RPMI7951 (cell line): ENCODE measurements around the gene STAP1. TPM values are rescaled to one million over a fixed set of nuclear protein-coding genes. Genes with fewer than 3 reads are reported as not detected.

Source experiments
- DNase-seq: peaks from one replicate; pipeline ENCODE4 v3.0.0-alpha.2; 2012; ENCODE audit warnings: low read depth
- total RNA-seq: library from RNA; depleted of rRNA; stranded (reverse); fragments of >200 nt; shearing (Covaris generic); gene quantifications from 2 replicates; pipeline ENCODE4 v1.2.3, GENCODE V29; 2014

The STAP1 gene
- total RNA-seq, 1 experiment from 2014 or later = not detected

DNA sequence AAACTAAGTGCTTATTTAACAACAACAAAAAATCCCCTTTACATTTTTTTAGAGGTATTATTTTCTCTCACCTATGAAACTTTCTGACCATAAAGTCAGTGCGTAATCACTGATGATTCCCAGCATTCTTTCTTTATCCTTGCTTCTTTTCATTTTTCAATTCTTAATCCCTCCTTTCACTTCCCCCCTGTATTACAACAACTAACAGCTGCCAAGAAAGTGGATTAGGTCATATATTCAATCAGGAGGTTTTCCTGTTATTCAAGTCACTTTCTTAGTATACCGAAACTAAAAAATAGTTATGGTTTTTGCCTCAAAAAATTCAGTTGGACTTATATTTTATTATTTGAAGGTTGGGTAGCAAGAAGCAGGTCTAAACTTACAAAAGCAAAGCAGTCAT, 2.1 kb upstream of the STAP1 start:
- no peak for DNase-seq

DNA sequence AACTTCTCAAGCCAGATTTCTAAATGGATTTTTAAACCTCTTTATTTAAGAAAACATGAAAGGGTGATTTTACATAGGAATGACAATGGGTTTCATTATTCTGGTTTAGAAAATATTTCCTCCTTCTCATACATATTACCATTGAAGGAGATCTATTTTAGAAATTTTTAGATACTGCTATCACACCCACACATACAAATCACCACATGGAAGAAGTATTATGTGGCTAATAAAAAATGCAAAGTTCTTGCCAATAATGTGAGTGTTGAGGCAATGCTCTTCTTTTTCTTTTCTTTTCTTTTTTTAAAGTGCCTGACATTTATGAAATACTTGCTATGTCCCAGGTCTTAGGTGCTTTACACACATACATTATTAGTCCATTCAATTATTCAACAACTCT, 6.8 kb downstream of the STAP1 start:
- DNase-seq = no peak

DNA sequence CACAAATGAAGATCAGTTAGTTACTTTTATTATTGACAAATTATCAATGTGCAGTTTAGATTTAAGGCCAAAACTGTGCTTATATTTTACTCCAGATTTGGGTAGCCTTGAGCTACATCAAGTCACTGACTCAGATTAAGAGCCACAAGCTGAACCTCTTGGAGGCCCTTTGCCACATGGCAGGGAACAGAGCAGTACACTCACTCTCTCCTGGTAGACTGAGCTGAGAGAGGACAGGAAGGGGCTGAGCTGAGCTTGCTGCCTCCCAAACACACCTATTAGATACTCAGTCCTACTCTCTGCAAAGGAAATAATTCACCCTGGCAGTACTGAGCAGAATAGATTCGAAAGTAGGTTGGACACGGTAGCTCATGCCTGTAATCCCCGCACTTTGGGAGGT, 7.8 kb downstream of the STAP1 start:
- DNase-seq = no peak

DNA sequence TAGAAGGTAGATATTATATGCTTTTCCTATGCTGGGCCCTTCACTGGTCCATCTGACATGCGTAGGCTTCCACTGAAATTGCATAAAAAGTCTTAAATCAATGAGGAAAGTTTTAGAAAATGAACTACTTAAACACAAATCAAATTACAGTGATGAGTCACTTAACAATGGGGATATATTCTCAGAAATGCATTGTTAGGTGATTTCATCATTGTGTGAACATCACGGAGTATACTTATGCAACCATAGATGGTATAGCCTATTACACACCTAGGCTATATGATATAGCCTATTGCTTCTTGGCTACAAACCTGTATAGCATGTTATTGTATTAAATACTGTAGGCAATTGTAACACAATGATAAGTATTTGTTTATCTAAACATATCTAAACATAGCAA, 10.3 kb downstream of the STAP1 start:
- no peak for DNase-seq

DNA sequence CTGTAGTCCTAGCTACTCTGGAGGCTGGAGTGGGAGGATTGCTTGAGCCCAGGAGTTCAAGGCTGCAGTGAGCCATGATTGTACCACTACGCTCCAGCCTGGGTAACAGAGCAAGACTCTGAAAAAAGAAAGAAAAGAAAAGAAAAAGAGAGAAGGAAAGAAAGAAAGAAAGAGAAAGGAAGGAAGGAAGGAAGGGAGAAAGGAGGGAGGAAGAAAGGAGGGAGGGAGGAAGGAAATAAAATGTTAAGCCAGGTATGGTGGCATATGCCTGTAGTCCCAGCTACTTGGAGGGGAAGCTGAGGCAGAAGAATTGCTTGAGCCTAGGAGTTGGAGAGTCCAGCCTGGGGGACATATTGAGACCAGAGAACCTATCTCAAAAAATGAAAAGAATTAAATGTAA, 12.0 kb downstream of the STAP1 start:
- no peak for DNase-seq

DNA sequence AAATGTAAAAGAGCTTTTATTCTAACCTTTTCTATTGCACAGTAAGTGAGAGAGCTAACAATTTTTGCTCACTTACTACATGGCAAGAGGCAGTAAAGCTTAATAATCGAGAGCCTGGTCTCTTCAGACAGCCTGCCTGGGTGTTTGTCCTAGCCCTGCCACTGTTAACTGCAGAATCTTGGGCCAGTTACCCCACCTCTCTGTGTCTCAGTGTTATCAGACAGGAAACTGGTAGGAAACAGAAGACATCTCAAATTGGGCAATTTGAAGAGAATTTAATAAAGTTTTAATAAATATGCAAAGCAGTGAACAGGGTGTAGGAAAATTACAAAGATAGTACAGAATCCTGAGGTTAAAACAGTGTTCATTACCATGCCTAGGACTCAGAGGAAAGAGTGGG, 13.4 kb downstream of the STAP1 start:
- DNase-seq = no peak

DNA sequence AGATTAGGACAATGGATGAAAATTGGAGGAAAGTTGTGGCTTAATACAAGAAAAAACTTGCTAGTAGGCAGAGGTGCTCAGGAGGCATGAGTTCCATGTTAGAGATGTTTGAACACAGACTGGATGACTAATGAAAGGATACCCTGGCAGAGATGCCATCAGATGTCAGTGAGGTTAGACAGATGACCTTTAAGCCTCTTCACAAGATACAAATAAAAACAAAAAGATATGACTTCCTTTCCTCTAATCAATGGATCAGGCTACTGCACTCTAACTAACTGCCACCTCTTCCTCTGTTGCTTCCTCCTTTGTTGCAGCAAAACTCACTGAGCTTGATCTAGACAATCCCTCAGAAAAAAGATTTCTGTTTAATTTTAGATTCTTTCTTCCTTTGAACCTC, 14.7 kb downstream of the STAP1 start:
- DNase-seq = no peak

DNA sequence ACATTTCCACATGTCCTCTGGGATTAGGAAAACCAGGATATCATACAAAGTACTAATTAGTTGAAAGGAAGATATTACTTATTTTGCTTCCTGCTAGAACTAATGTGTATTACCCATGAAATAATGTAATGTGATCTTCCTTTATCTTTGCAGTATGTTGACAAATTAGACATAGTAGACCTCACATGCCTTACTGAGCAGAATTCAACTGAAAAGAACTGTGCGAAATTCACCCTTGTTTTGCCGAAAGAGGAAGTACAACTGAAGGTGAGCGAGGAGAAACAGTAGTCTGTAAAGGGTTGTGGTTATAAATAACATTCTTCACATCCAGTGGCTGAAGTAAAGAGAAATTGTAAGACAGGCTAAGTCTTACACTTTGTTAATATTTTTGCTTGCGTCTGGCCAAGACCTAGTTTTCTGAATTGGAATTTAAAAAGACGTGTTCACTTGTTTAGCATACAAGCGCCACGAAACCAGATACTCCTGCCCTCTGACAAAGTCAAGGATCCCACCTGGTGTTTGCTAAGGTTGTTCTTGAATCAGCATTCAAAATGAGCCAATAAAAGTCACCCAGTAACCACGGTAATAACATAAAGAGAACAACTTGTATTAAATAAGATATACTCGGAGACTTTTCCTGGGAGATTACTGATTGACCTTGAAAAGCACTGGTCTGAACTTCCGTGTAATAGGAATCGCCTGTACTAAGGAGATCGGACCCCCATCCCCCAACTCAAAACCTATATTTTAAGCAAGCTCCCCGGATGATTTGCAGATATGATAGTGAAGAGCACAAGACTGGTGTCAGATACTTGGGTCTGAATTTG, 16.9 kb downstream of the STAP1 start:
- no peak for DNase-seq

DNA sequence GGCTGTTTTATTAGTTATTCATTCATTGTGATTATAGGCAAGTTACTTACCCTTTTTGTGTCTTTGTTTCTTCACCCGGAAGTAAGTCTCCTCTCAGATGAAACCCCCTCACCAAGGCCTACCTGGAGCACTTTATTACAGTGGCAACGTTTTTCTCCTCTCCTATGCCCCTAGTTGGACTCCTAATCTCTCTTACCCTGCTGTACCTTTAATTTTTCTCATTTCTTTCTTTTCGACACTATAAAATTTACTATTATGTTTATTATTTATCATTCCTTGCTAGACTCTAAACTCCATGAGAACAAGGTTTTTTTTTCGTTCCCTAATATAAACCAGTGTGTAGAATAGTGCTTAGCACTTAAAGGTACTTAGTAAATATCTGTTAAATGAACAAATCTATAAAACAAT, 17.5 kb downstream of the STAP1 start:
- DNase-seq = no peak

DNA sequence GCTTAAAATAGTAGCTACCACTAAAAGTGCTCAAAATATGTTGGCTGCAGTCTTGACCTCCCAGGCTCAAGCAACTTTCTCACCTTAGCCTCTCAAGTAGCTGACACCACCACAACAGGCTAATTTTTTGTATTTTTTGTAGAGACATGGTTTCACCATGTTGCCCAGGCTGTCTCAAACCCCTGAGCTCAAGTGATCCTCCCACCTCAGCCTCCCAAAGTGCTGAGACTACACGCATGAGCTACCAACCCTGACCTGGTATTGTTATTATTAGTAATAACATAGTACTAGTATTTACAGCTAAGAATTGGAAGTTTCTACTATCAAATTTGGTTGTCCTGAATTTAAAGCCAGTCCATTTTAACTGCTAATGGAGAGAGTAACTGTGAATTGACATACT, 18.0 kb downstream of the STAP1 start:
- no peak for DNase-seq

DNA sequence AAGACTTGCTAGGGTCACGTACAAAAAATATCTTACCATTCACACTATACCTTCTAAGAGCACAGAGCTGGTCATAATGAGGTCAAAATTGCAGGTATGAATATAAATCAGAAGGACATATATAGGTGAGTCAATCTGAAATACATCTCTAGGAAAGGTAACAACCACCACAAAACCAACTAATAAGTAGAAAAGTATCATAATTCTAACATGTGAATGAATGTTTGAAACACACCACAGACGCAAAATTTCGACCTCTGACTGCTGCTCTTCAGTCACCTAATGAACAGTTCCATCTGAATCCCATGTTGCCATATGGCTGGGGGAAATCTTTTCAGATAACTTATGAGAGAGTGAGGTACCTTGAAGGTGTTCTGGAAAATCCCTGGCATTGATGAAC, 22.1 kb downstream of the STAP1 start:
- DNase-seq = no peak

DNA sequence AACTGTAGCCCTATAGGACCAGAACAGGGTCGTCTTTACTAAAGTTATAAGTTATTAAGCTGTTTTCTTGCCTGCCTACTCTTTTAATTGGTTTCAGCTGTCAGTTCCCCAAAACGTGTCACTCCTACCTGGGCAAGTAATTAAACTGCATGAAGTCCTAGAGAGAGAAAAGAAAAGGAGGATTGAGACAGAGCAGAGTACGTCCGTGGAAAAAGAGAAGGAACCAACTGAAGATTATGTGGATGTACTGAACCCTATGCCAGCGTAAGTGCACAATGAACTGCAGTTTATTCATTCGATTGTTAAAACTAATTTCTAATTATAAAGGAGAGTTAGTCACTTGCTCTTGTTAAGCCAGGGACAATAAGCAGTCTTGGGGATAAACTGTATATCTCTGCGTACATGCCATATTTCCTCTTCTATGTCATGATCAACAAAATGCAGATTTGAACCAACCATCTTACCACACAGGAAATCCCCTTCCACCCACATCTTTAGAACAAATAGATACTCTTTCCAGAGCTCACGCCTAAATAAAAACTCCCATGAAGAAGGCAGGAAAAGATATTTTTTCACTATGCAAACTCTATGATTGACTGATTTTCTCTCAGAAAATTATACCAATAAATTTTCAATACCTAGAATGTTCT, 22.8 kb downstream of the STAP1 start:
- DNase-seq = no peak

DNA sequence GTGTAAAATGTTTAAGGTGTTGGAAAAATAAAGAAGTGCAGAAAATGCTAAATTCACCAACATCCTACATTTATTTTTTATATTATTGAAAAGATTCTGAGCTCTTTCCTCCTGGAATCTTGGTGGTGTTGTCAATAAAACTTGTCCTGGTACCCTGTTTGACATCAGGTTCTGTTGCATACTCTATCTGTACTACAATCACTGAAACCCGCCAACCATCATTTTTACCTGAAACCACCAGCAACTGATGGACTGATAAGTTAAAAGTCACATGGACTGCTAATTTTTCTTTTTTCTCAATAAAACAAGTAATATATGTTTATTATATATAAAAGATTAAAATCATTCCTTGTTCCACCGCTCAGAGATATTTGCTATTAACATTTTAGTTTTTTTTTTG, 23.4 kb downstream of the STAP1 start:
- no peak for DNase-seq

DNA sequence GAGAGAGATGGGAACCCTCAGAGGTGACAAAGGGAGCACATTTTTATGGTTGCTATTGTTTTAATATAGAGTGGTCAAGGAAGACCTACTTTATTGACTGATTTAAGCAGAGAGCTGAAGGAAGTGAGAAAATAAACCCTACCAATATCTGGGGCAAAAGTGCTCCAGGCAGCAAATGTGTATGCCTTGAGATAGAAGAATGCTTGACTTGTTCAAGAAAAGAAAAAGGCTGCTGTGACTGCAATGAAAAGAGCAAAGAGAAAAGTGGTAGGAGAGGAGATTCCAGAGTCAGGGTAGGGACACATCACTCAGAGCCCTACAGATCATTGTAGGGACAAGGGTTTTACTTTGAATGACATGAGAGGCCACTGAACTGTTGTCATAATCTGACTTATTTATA, 26.0 kb downstream of the STAP1 start:
- DNase-seq = peak; percentile 4

DNA sequence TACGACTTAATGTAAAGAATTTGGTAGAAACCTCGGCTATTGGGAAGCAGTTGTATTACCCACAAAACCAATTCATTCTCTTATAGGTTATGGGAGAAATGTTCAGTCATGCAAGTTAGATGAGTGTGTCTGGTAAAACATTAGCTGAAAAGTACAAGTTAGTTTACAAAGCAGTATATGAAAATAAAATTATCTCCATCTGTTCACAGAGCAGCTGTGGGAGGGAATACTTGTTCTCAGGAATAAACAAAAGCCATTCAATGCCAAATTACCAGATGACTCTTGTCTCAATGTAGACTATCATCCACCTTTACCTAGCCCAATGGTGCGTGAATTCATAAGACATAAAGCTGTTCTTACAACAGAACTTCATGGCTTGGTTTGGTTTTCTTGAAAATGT, 28.6 kb downstream of the STAP1 start:
- DNase-seq = no peak

DNA sequence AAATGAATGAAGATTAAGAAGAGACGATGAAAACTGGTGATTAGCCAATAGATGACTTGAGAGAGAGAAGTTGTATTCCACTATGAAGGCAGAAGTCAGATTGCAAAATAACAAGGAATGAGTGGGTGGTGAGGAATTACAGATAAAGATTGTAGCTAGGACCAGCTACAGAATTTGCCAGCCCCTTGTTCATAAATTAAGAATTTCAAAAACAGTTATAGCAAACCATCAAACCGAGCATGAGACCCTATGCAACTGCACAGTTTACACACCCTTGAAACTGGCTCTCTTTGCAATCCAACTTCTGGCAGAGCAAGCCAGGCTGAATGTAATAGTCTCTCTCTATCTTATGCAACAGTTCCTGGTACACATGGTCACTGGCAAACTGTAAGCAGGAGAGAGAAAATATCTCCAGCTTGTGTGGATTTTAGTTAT, 35.2 kb downstream of the STAP1 start:
- DNase-seq = no peak

DNA sequence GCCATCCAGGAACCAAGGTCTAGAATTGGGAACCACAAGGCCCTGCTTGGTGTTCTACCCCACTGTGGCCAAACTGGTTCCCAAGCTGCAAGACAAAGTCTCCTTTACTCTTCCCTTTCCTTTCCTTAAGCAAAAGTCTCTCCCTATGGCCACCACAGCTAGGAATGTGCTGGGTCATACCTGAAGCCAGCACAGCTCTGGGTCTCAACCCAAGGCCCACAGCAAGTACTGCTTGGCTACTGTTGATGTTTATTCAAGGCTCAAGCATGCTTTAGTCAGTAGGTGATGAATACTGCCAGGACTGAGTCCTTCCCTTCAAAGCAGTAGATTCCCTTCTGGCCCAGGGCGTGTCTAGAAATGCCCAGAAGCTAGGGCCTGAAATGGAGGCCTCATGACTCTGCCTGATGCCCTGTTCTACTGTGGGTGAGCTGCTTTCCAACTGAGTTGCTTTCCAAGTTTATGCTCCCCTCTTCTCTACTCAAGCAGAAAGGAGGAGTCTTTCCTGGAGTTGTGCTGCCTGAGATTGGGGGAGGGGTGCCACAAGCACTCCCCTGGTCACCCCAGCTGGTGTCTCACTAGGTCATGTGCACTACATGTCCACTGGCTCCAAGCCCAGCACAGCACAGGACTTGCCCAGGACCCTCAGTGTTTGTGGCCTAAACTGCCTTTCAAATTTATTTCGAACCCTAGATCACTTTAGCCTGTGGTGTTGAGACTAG, 44.9 kb downstream of the STAP1 start:
- DNase-seq = no peak

DNA sequence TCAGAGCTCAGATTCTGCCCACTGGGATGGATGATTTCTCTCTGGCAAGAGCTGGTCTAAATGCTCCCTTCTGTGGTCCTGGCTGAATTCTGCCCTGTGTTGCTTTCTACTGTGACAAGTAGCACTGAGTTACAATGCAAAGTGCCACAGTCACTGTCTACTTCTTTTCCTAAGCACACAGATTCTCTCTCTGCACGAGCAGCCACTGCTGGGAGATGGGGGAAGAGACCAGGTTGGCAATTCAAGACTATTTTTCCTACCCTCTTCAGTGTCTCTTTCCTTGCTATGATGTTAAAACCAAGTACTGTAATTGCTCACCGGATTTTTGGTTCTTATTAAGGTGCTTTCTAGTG, 45.5 kb downstream of the STAP1 start:
- no peak for DNase-seq

DNA sequence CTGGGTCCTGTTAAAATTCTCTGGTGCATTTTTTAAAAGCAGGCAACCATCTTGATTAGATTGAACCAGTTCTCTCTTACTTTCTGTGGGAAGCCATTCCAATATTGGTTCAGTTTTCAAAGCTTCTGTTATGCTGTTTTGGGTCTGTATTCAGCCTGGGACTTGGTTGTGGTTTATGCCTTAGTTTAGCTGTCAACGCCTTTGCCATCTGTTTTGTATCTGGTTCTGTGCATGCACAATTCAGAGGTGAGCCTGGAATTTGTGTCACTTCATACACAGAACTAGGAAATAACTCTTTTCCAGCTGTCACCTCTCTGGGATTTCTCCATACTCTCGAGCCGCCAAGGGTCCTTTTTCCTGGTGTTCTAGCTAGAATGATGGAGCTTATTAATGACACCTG, 46.2 kb downstream of the STAP1 start:
- DNase-seq = no peak

DNA sequence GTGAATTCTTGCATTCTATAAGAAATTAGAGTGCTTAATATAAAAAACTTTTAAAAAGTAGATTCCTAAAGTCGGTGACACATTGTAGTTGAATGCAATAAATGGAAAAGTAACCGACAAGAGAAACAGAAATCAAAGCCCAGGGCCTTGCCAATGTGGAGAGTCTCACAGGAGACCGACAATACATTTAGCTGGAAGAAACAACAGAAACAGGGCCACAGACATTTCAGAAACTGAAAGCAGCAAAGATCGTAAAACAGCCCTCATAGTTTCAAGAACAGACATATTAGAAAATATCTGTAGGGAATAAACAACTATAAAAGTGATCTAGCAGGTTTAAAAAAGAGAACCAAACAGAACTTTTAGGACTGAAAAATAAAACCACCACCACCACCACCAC, 49.5 kb downstream of the STAP1 start:
- no peak for DNase-seq

DNA sequence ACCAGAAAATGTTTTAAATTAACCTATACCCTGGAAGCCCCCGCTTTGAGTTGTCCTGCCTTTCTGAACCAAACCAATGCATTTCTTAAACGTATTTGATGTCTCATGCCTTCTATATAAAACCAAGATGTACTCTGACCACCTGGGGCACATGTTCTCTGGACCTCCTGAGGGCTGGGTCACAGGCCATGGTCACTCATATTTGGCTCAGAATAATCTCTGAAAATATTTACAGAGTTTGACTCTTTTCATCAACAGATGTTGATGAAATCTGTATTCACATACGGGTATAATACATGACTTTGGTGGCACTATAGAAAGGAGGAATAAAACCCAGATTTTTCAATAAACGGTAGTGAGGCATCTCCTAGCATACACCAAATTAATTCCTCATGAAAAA, 55.7 kb downstream of the STAP1 start:
- no peak for DNase-seq

DNA sequence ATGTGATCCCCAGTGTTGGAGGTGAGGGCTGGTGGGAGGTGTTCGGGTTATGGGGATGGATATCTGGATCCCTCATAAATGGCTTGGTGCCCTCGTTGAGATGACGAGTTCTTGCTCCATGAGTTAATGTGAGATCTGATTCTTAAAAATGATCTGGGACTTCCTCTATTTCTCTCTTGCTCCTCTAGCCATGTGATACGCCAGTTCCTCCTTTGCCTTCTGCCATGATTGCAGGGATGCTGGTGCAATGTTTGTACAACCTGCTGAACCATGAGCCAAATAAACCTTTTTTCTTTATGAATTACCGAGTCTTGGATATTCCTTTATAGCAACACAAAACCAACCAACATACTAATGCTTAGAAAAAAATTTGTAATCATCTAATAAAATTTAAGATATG, 56.6 kb downstream of the STAP1 start:
- no peak for DNase-seq

DNA sequence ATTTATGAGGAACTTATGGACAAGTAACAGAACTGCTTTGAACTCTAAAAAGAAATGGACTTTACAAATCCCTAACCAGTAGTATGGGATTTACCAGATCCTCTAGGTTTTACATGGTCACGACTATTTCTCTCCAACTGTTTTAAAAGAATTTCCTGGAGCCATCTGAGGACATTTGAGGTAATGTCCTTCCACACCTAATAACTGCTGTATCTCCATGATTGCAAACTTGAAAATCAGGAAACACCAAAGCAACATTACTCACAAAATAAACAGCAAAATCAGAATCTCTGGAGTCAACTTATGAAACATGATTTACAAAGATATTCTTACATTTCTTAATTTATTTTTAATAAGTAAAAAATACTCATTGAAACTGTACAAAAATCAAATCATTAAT, 58.0 kb downstream of the STAP1 start:
- no peak for DNase-seq
